ENCODE results near the gene C17orf114.

C17orf114 gene

GRCh38 chr17:4815043-4815675, 13.0 kb upstream of the C17orf114 start:
- H3K4me1 ChIP-seq, result no peaks in the 10 kb centered on the region
- intact Hi-C loops (cut with DNase I; ENCODE audit: low total_unique reads), result no loop called here
- no peak overlapping the region for H3K27ac ChIP-seq
- H3K4me3 ChIP-seq, result no peak overlapping the region
- no peaks in the 10 kb centered on the region for H3K36me3 ChIP-seq (ENCODE audit: low read depth, missing control alignments)
- H3K27me3 ChIP-seq, result no peaks in the 10 kb centered on the region
- DNase-seq, result no peak
- no peaks in the 10 kb centered on the region for H3K9me3 ChIP-seq
- TF ChIP-seq CTCF (IDR thresholded peaks at IDR 0.05) (peak in 2 of 3 experiments; percentile 13 to 26), POLR2A (IDR thresholded peaks at IDR 0.05) (no peak)
- WGBS, 2 donors, result 87% methylated on average over 7 of the region's 7 CpGs

- no peaks in the 10 kb centered on the region for H3K27me3 ChIP-seq
- WGBS, 2 donors, result 83 to 86% methylated on average over 7 of the region's 7 CpGs
- H3K27ac ChIP-seq, result no peak overlapping the region
- H3K4me1 ChIP-seq, result peaks cover 4% of the 10 kb centered on the region
- no peak for TF ChIP-seq POLR2A (IDR thresholded peaks at IDR 0.05)
- TF ChIP-seq CTCF (IDR thresholded peaks at IDR 0.05), result no peak
- no peak for DNase-seq
- H3K4me3 ChIP-seq, result no peak overlapping the region
- H3K9me3 ChIP-seq, result no peaks in the 10 kb centered on the region
- intact Hi-C loops (cut with DNase I; ENCODE audit: low total_unique reads), result no loop called here
- H3K36me3 ChIP-seq (ENCODE audit: low read depth, missing control alignments), result no peaks in the 10 kb centered on the region
Observed at GRCh38 chr17:4812690-4813089, 10.6 kb upstream of the C17orf114 start.

GRCh38 chr17:4811471-4811870, 9.3 kb upstream of the C17orf114 start:
- no peaks in the 10 kb centered on the region for H3K9me3 ChIP-seq
- intact Hi-C loops (cut with DNase I; ENCODE audit: low total_unique reads), result no loop called here
- H3K4me3 ChIP-seq, result no peak overlapping the region
- H3K27me3 ChIP-seq, result no peaks in the 10 kb centered on the region
- no peak for DNase-seq
- H3K4me1 ChIP-seq, result peaks cover 7% of the 10 kb centered on the region
- H3K27ac ChIP-seq, result no peak overlapping the region
- 92 to 94% methylated on average over 12 of the region's 12 CpGs for WGBS, 2 donors
- TF ChIP-seq CTCF (IDR thresholded peaks at IDR 0.05), result no peak
- TF ChIP-seq POLR2A (IDR thresholded peaks at IDR 0.05), result no peak
- H3K36me3 ChIP-seq (ENCODE audit: low read depth, missing control alignments), result no peaks in the 10 kb centered on the region

- no peak for DNase-seq
- peaks cover 7% of the 10 kb centered on the region for H3K4me1 ChIP-seq
- H3K4me3 ChIP-seq, result no peak overlapping the region
- H3K36me3 ChIP-seq (ENCODE audit: low read depth, missing control alignments), result no peaks in the 10 kb centered on the region
- no peaks in the 10 kb centered on the region for H3K27me3 ChIP-seq
- TF ChIP-seq CTCF (IDR thresholded peaks at IDR 0.05) (no peak), POLR2A (IDR thresholded peaks at IDR 0.05) (no peak)
- 76% methylated on average over 13 of the region's 13 CpGs for WGBS, 2 donors
- no peak overlapping the region for H3K27ac ChIP-seq
- H3K9me3 ChIP-seq, result no peaks in the 10 kb centered on the region
- intact Hi-C loops (cut with DNase I; ENCODE audit: low total_unique reads), result no loop called here
Observed at GRCh38 chr17:4810696-4811290, 8.7 kb upstream of the C17orf114 start.

- 45 to 62% methylated on average over 6 of the region's 6 CpGs for WGBS, 2 donors
- intact Hi-C loops (cut with DNase I; ENCODE audit: low total_unique reads), result no loop called here
Observed at GRCh38 chr17:4808378-4808767, 6.2 kb upstream of the C17orf114 start.

More at GRCh38 chr17:4808378-4808767, 6.2 kb upstream of the C17orf114 start:
- peaks cover 7% of the 10 kb centered on the region for H3K4me1 ChIP-seq
- no peak for TF ChIP-seq POLR2A (IDR thresholded peaks at IDR 0.05)
- no peak for TF ChIP-seq CTCF (IDR thresholded peaks at IDR 0.05)
- H3K4me3 ChIP-seq, result no peak overlapping the region
- no peaks in the 10 kb centered on the region for H3K27me3 ChIP-seq
- no peaks in the 10 kb centered on the region for H3K9me3 ChIP-seq
- no peaks in the 10 kb centered on the region for H3K36me3 ChIP-seq (ENCODE audit: low read depth, missing control alignments)
- H3K27ac ChIP-seq, result no peak overlapping the region
- peak; percentile 61 for DNase-seq

Data from testis (tissue), 2 donors.